HepG2 (cell line): ENCODE data around the gene SHISA5. TPM values are rescaled to one million over a fixed set of nuclear protein-coding genes. Genes with fewer than 3 reads are reported as not detected.

Experiments
- PHF5A ChIP-seq: IDR thresholded peaks from one replicate; pipeline ENCODE4 v1.6.1; 2018; ENCODE audit warnings: low read depth, missing genetic modification reagents; ENCODE audit not compliant: unreplicated experiment
- ZKSCAN5 ChIP-seq: sonication (generic); formaldehyde crosslinking; IDR thresholded peaks from 2 replicates; pipeline ENCODE4 v1.5.1; 2020; ENCODE audit warnings: mild to moderate bottlenecking, missing genetic modification reagents
- ZNF501 ChIP-seq: sonication (generic); formaldehyde crosslinking; IDR thresholded peaks from 2 replicates; pipeline ENCODE4 v1.5.1; 2020; ENCODE audit warnings: mild to moderate bottlenecking, moderate library complexity, missing genetic modification reagents
- ZSCAN21 ChIP-seq: sonication (generic); formaldehyde crosslinking; IDR thresholded peaks from 2 replicates; pipeline ENCODE4 v1.8.0; 2022; ENCODE audit warnings: mild to moderate bottlenecking, missing genetic modification reagents, moderate library complexity, borderline replicate concordance
- polyA plus RNA-seq, 8 experiments: library from polyadenylated mRNA; depleted of rRNA in 3 of 8; stranded (reverse) in 7 of 8; unstranded in 1 of 8; fragments of >200 nt; fragmentation: Illumina TruSeq in 4 of 8; extraction: Trizol in 4 of 8; gene quantifications; 2 replicates each; pipeline versions ENCODE4 v1.2.1 to v1.2.3, GENCODE V29; 2011 to 2016; ENCODE audit warnings: low read depth in 4 of 8, missing spikeins in 1 of 8, mixed read lengths in 1 of 8; ENCODE audit not compliant: insufficient read depth in 1 of 8
- total RNA-seq, 5 experiments: library from RNA; depleted of rRNA; stranded (reverse); fragments of >200 nt; fragmentation: Illumina TruSeq; extraction: Trizol; gene quantifications; 2 replicates each; pipeline ENCODE4 v1.2.3, GENCODE V29; 2016; ENCODE audit warnings: low read depth in 1 of 5
- TF ChIP-seq, protein P1 (sequence below): sonication (generic); formaldehyde crosslinking; IDR thresholded peaks from 2 replicates; pipeline ENCODE4 v1.5.0; 2020; ENCODE audit warnings: mild to moderate bottlenecking, missing genetic modification reagents, borderline replicate concordance
- TF ChIP-seq, protein P2 (sequence below): sonication (generic); formaldehyde crosslinking; IDR thresholded peaks from 2 replicates; pipeline ENCODE4 v1.4.0; 2020; ENCODE audit warnings: missing genetic modification reagents, mild to moderate bottlenecking, borderline replicate concordance
- TF ChIP-seq, protein P3 (sequence below): sonication (generic); formaldehyde crosslinking; IDR thresholded peaks from 2 replicates; pipeline ENCODE4 v1.5.0; 2020; ENCODE audit warnings: mild to moderate bottlenecking, missing genetic modification reagents, borderline replicate concordance
- TF ChIP-seq, protein P4 (sequence below): sonication (generic); formaldehyde crosslinking; IDR thresholded peaks from 2 replicates; pipeline ENCODE4 v1.4.0; 2020; ENCODE audit warnings: missing genetic modification reagents
- TF ChIP-seq, protein P5 (sequence below): sonication (generic); formaldehyde crosslinking; IDR thresholded peaks from 2 replicates; pipeline ENCODE4 v1.4.0; 2020; ENCODE audit warnings: missing genetic modification reagents, mild to moderate bottlenecking, borderline replicate concordance

SHISA5 gene
- total and polyA plus RNA-seq, 2 of the 13 experiments (the other 11 are each of a cell fraction or from before 2014, with no cell fraction given): 75.8 to 91.4 TPM

DNA sequence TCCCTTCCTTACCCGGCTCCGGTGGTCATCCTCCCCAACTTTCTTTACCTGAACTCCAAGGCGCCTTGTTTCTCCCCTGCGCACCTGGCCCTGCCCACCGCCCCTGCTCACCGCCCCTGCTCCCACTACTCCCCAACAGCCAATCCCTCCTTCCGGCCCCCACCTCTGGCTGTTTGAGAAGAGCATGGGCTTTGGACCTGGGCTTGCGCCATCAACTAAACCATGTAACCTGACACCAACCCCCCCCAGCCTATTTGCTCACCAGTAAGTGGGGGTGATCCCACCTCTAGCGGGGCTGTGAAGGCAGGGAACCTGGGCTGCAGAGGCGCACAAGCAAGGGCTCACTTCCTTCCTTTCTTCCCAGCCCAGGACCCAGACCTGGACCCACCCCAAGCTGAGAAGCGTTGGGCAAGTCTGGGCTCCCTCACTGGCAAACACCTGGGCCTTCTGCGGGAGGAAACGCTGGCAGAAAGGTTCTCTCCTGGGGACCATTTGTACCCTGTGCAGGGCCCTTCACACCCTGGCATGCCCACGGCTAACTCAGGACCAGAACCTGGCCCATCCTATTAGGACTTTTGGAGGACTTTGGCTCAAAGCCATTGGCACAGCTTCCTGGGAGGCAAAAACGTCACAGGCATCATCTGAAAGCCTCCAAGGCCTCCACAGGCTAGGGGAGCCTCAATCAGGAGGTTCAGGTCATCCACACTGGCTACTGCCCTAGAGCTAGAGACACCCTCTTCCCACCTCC is 73.8 kb downstream of the SHISA5 start, which contains the start of gene PLXNB1 (continued):
- TF ChIP-seq, protein P1, sequence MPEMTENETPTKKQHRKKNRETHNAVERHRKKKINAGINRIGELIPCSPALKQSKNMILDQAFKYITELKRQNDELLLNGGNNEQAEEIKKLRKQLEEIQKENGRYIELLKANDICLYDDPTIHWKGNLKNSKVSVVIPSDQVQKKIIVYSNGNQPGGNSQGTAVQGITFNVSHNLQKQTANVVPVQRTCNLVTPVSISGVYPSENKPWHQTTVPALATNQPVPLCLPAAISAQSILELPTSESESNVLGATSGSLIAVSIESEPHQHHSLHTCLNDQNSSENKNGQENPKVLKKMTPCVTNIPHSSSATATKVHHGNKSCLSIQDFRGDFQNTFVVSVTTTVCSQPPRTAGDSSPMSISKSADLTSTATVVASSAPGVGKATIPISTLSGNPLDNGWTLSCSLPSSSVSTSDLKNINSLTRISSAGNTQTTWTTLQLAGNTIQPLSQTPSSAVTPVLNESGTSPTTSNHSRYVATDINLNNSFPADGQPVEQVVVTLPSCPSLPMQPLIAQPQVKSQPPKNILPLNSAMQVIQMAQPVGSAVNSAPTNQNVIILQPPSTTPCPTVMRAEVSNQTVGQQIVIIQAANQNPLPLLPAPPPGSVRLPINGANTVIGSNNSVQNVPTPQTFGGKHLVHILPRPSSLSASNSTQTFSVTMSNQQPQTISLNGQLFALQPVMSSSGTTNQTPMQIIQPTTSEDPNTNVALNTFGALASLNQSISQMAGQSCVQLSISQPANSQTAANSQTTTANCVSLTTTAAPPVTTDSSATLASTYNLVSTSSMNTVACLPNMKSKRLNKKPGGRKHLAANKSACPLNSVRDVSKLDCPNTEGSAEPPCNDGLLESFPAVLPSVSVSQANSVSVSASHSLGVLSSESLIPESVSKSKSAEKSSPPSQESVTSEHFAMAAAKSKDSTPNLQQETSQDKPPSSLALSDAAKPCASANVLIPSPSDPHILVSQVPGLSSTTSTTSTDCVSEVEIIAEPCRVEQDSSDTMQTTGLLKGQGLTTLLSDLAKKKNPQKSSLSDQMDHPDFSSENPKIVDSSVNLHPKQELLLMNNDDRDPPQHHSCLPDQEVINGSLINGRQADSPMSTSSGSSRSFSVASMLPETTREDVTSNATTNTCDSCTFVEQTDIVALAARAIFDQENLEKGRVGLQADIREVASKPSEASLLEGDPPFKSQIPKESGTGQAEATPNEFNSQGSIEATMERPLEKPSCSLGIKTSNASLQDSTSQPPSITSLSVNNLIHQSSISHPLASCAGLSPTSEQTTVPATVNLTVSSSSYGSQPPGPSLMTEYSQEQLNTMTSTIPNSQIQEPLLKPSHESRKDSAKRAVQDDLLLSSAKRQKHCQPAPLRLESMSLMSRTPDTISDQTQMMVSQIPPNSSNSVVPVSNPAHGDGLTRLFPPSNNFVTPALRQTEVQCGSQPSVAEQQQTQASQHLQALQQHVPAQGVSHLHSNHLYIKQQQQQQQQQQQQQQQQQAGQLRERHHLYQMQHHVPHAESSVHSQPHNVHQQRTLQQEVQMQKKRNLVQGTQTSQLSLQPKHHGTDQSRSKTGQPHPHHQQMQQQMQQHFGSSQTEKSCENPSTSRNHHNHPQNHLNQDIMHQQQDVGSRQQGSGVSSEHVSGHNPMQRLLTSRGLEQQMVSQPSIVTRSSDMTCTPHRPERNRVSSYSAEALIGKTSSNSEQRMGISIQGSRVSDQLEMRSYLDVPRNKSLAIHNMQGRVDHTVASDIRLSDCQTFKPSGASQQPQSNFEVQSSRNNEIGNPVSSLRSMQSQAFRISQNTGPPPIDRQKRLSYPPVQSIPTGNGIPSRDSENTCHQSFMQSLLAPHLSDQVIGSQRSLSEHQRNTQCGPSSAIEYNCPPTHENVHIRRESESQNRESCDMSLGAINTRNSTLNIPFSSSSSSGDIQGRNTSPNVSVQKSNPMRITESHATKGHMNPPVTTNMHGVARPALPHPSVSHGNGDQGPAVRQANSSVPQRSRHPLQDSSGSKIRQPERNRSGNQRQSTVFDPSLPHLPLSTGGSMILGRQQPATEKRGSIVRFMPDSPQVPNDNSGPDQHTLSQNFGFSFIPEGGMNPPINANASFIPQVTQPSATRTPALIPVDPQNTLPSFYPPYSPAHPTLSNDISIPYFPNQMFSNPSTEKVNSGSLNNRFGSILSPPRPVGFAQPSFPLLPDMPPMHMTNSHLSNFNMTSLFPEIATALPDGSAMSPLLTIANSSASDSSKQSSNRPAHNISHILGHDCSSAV (CRISPR knock-in tag): 0 out of 2 replicates have a peak, but pooled peaks have one; percentile 70
- TF ChIP-seq, protein P2, sequence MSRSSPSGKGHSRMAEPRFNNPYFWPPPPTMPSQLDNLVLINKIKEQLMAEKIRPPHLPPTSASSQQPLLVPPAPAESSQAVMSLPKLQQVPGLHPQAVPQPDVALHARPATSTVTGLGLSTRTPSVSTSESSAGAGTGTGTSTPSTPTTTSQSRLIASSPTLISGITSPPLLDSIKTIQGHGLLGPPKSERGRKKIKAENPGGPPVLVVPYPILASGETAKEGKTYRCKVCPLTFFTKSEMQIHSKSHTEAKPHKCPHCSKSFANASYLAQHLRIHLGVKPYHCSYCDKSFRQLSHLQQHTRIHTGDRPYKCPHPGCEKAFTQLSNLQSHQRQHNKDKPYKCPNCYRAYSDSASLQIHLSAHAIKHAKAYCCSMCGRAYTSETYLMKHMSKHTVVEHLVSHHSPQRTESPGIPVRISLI: peak; percentile 57; the same call in 1 of the 2 replicates
- TF ChIP-seq ZNF501 (peak; percentile 60), ZSCAN21 (CRISPR knock-in tag) (peak; percentile 85), PHF5A (CRISPR knock-in tag) (peak; percentile 92), ZKSCAN5 (CRISPR knock-in tag) (peak; percentile 45; the same call in 1 of the 2 replicates)
- TF ChIP-seq, protein P3, sequence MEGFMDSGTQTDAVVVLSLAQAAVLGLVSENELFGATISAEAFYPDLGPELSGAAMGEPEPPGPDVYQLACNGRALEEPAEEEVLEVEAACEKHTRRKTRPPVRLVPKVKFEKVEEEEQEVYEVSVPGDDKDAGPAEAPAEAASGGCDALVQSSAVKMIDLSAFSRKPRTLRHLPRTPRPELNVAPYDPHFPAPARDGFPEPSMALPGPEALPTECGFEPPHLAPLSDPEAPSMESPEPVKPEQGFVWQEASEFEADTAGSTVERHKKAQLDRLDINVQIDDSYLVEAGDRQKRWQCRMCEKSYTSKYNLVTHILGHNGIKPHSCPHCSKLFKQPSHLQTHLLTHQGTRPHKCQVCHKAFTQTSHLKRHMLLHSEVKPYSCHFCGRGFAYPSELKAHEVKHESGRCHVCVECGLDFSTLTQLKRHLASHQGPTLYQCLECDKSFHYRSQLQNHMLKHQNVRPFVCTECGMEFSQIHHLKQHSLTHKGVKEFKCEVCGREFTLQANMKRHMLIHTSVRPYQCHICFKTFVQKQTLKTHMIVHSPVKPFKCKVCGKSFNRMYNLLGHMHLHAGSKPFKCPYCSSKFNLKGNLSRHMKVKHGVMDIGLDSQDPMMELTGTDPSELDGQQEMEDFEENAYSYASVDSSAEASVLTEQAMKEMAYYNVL (CRISPR knock-in tag): peak; percentile 85
- TF ChIP-seq, protein P4, sequence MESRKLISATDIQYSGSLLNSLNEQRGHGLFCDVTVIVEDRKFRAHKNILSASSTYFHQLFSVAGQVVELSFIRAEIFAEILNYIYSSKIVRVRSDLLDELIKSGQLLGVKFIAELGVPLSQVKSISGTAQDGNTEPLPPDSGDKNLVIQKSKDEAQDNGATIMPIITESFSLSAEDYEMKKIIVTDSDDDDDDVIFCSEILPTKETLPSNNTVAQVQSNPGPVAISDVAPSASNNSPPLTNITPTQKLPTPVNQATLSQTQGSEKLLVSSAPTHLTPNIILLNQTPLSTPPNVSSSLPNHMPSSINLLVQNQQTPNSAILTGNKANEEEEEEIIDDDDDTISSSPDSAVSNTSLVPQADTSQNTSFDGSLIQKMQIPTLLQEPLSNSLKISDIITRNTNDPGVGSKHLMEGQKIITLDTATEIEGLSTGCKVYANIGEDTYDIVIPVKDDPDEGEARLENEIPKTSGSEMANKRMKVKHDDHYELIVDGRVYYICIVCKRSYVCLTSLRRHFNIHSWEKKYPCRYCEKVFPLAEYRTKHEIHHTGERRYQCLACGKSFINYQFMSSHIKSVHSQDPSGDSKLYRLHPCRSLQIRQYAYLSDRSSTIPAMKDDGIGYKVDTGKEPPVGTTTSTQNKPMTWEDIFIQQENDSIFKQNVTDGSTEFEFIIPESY (CRISPR knock-in tag): no peak
- TF ChIP-seq, protein P5, sequence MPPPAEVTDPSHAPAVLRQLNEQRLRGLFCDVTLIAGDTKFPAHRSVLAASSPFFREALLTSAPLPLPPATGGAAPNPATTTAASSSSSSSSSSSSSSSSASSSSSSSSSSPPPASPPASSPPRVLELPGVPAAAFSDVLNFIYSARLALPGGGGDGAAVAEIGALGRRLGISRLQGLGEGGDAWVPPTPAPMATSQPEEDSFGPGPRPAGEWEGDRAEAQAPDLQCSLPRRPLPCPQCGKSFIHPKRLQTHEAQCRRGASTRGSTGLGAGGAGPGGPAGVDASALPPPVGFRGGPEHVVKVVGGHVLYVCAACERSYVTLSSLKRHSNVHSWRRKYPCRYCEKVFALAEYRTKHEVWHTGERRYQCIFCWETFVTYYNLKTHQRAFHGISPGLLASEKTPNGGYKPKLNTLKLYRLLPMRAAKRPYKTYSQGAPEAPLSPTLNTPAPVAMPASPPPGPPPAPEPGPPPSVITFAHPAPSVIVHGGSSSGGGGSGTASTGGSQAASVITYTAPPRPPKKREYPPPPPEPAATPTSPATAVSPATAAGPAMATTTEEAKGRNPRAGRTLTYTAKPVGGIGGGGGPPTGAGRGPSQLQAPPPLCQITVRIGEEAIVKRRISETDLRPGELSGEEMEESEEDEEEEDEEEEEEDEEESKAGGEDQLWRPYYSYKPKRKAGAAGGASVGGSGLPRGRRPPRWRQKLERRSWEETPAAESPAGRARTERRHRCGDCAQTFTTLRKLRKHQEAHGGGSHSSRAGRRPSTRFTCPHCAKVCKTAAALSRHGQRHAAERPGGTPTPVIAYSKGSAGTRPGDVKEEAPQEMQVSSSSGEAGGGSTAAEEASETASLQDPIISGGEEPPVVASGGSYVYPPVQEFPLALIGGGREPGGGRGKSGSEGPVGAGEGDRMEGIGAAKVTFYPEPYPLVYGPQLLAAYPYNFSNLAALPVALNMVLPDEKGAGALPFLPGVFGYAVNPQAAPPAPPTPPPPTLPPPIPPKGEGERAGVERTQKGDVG (CRISPR knock-in tag): peak; percentile 52; the same call in 1 of the 2 replicates
